HEK293T (cell line): ENCODE data around the gene NPHS1.

ENCODE experiments used
- ELF4 ChIP-seq: fragments of 450-650 bp; IDR thresholded peaks from 2 replicates; pipeline ENCODE4 v1.6.1; 2017; ENCODE audit warnings: antibody characterized with exemption
- FOXA1 ChIP-seq: fragments of 450-650 bp; IDR thresholded peaks from 2 replicates; pipeline ENCODE4 v1.6.1; 2016; ENCODE audit warnings: mild to moderate bottlenecking
- FOXK2 ChIP-seq: fragments of 450-650 bp; IDR thresholded peaks from 2 replicates; pipeline ENCODE4 v1.6.1; 2016; ENCODE audit warnings: mild to moderate bottlenecking
- FOXM1 ChIP-seq: fragments of 450-650 bp; IDR thresholded peaks from 2 replicates; pipeline ENCODE4 v1.6.1; 2017; ENCODE audit warnings: mild to moderate bottlenecking, borderline replicate concordance
- LEF1 ChIP-seq: fragments of 450-650 bp; IDR thresholded peaks from 2 replicates; pipeline ENCODE4 v1.6.1; 2017; ENCODE audit warnings: mild to moderate bottlenecking, borderline replicate concordance
- NFRKB ChIP-seq: fragments of 450-650 bp; IDR thresholded peaks from 2 replicates; pipeline ENCODE4 v1.6.1; 2016; ENCODE audit warnings: mild to moderate bottlenecking, moderate library complexity
- PKNOX1 ChIP-seq: fragments of 450-650 bp; IDR thresholded peaks from 2 replicates; pipeline ENCODE4 v1.6.1; 2016
- SP1 ChIP-seq: fragments of 450-650 bp; IDR thresholded peaks from 2 replicates; pipeline ENCODE4 v1.6.1; 2017
- SUZ12 ChIP-seq: fragments of 450-650 bp; IDR thresholded peaks from 2 replicates; pipeline ENCODE4 v1.6.1; 2016; ENCODE audit warnings: mild to moderate bottlenecking
- TARDBP ChIP-seq: fragments of 450-650 bp; IDR thresholded peaks from 2 replicates; pipeline ENCODE4 v1.6.1; 2016
- ZNF384 ChIP-seq: fragments of 450-650 bp; IDR thresholded peaks from 2 replicates; pipeline ENCODE4 v1.6.1; 2016

- TF ChIP-seq FOXK2: no peak
- TF ChIP-seq FOXM1: no peak
- TF ChIP-seq LEF1: no peak
- TF ChIP-seq TARDBP: no peak
- no peak for TF ChIP-seq SP1
- TF ChIP-seq SUZ12: no peak
- TF ChIP-seq ZNF384: no peak
- TF ChIP-seq PKNOX1: no peak
- no peak for TF ChIP-seq ELF4
- TF ChIP-seq FOXA1: no peak
- TF ChIP-seq NFRKB: no peak
Observed at GRCh38 chr19:35818445-35818844, 33.9 kb downstream of the NPHS1 start.
